ENCODE measurements around the gene HOXB2. TPM values are rescaled to one million over a fixed set of nuclear protein-coding genes. Genes with fewer than 3 reads are reported as not detected.

HOXB2 gene
- total RNA-seq, 1 donor from 2014 or later, result 2.9 TPM

DNA sequence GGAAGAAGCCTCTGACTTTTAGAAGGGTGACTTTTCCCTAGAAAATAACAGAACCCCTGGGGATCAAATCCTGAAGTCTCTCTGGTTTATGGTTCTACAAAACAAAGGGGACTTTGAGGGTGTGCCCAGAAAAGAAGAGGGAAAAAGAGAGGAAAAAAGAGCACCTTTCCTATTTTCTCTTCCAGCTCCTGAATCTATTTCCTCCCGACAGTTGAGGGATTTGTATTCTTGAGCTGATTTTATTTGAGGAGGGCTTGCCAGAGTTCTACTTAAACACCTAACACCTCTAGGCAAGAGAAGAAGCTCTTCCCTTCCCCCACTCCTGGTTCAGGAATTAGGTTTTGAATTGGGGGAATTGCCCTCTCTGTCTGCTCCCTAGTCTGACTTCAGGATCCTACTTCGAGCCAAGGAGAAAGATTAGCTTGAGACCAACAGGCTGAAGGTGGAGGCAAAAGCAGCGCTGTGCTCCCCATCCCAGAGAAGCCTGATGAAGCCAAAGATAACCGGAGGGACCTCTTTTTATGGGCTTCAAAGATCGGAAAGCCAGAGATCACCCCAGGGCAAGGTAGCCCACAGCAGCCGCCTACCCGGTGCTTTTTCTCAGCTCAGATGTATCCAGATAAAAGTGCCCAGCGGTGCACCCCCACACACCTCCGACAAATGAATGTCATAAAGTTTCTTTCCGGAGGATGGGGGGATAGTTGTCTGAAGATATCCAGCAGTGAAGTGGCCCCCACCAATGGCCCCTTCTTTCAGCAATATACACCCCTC, 44.3 kb upstream of the HOXB2 start:
- Mint-ChIP-seq H3K9me3 (no peaks in the 10 kb centered on the region), H3K4me3 (no peak overlapping the region), H3K36me3 (ENCODE audit: low read depth) (no peaks in the 10 kb centered on the region), H3K4me1 (peaks cover 52% of the 10 kb centered on the region), H3K27ac (no peak overlapping the region), H3K27me3 (peaks cover 80% of the 10 kb centered on the region)
- intact Hi-C loops (cut with micrococcal nuclease), result no loop called here
- TF ChIP-seq, protein P1, sequence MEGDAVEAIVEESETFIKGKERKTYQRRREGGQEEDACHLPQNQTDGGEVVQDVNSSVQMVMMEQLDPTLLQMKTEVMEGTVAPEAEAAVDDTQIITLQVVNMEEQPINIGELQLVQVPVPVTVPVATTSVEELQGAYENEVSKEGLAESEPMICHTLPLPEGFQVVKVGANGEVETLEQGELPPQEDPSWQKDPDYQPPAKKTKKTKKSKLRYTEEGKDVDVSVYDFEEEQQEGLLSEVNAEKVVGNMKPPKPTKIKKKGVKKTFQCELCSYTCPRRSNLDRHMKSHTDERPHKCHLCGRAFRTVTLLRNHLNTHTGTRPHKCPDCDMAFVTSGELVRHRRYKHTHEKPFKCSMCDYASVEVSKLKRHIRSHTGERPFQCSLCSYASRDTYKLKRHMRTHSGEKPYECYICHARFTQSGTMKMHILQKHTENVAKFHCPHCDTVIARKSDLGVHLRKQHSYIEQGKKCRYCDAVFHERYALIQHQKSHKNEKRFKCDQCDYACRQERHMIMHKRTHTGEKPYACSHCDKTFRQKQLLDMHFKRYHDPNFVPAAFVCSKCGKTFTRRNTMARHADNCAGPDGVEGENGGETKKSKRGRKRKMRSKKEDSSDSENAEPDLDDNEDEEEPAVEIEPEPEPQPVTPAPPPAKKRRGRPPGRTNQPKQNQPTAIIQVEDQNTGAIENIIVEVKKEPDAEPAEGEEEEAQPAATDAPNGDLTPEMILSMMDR (IDR thresholded peaks at IDR 0.05), result no peak
- CTCF ChIA-PET, result interaction anchor here (0.7 to 2.9 kb wide), 7 partner anchors 24 to 281 kb away, joined by 3 to 13 read pairs (median 3); no protein-coding TSS in a partner anchor
- no peak for ATAC-seq (ENCODE audit: low read depth)
- POLR2A ChIA-PET, result interaction anchor here (0.7 kb wide), 1 partner anchor 25 kb away, joined by 6 read pairs; no protein-coding TSS in a partner anchor
- no peak for DNase-seq

DNA sequence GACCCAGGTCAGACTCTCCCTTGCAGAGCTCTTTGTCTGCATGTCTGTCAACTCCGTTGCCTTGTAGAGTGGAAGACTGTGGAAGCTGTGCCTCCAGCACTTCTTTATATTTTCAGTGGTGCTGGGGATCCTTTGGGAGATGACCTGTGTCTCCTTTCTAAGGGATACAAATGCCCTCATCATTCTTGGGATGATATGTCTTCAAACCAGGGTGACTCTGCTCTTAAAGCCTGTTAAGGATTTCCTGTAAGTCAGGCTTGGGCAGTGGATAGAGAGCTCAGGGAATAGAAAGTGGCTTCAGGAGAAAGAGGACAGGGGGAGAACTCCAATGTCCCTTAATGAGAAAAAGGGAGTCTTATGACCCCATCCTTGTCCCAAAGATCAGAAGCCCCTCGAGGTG, 43.6 kb upstream of the HOXB2 start:
- intact Hi-C loops (cut with micrococcal nuclease), result no loop called here
- peaks cover 84% of the 10 kb centered on the region for H3K27me3 Mint-ChIP-seq
- H3K27ac Mint-ChIP-seq, result no peak overlapping the region
- H3K4me3 Mint-ChIP-seq, result no peak overlapping the region
- ChIA-PET CTCF (interaction anchor here (0.7 to 2.9 kb wide), 10 partner anchors 24 to 280 kb away, joined by 3 to 13 read pairs (median 3); no protein-coding TSS in a partner anchor), POLR2A (interaction anchor here (0.6 to 0.7 kb wide), 2 partner anchors 26 to 1136 kb away, joined by 4 to 6 read pairs; no protein-coding TSS in a partner anchor)
- no peak for DNase-seq
- H3K36me3 Mint-ChIP-seq (ENCODE audit: low read depth), result no peaks in the 10 kb centered on the region
- no peaks in the 10 kb centered on the region for H3K9me3 Mint-ChIP-seq
- no peak for ATAC-seq (ENCODE audit: low read depth)
- TF ChIP-seq, protein P1 (IDR thresholded peaks at IDR 0.05), result no peak
- H3K4me1 Mint-ChIP-seq, result peaks cover 49% of the 10 kb centered on the region

DNA sequence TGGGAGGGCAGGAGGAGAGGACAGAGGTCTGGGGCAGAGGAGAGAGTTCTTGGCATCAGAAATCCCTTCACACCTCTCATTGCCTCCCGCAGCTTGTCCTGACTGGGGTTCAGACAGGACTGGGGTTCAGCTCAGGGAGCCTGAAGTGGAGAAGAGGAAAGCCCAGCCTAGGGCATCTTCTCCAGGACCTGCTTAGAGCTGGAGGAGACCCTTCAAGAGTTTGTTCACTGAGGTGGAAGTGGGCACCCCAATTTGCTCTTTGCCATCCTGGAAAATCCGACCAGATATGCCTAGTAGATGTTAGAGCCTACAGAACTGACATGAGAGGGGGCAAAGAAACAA, 43.1 kb upstream of the HOXB2 start:
- TF ChIP-seq, protein P1 (IDR thresholded peaks at IDR 0.05), result no peak
- no peak for ATAC-seq (ENCODE audit: low read depth)
- Mint-ChIP-seq H3K36me3 (ENCODE audit: low read depth) (no peaks in the 10 kb centered on the region), H3K4me1 (peaks cover 44% of the 10 kb centered on the region), H3K27me3 (peaks cover 84% of the 10 kb centered on the region), H3K27ac (no peak overlapping the region), H3K4me3 (no peak overlapping the region), H3K9me3 (no peaks in the 10 kb centered on the region)
- ChIA-PET POLR2A (no interaction called here), CTCF (interaction anchor here (0.8 to 2.9 kb wide), 8 partner anchors 25 to 280 kb away, joined by 3 to 13 read pairs (median 3); no protein-coding TSS in a partner anchor)
- no peak for DNase-seq
- intact Hi-C loops (cut with micrococcal nuclease), result no loop called here

DNA sequence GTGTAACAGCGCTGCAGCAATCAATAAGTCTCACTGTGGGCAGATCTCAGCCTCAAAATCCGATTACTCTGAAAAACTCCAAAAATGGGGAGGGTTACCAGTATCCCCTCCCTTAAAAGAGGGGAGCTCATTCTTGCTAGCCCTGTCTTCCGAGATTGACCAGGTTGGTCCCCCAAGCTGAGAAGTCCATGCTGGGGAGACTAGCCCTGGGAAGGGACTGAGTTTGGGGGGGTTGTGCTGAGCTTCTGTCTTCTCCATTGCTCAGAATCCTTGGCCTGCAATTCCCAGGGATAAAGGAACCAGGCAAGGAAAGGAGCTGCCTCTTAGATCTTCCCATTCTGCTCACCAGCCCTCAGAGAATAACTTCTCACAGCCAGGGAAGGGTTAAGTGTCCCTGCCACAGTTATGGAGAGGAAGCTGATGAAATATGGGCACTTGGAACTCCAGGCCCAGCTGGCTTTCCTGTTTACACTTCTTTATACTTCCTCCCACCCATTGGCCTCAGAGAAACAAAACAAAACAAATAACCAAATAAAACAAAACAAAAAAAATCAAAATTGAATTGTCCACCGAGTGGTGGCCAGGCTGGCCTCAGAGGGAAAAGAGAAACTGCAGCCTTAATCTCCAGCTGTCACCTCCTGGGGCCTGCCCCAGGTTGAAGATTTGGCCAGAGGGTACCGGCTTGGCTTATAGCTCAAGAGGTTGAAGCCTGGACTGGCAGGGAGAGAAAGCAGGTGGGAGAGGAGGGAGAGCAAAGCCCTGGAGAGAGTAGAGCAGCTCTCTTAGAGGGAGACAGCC, 42.6 kb upstream of the HOXB2 start:
- TF ChIP-seq, protein P1 (IDR thresholded peaks at IDR 0.05), result no peak
- H3K27ac Mint-ChIP-seq, result no peak overlapping the region
- no peaks in the 10 kb centered on the region for H3K9me3 Mint-ChIP-seq
- H3K27me3 Mint-ChIP-seq, result peaks cover 86% of the 10 kb centered on the region
- DNase-seq, result no peak
- ChIA-PET POLR2A (no interaction called here), CTCF (interaction anchor here (0.8 to 2.9 kb wide), 8 partner anchors 25 to 279 kb away, joined by 3 to 13 read pairs (median 3); no protein-coding TSS in a partner anchor)
- H3K36me3 Mint-ChIP-seq (ENCODE audit: low read depth), result no peaks in the 10 kb centered on the region
- H3K4me1 Mint-ChIP-seq, result peaks cover 43% of the 10 kb centered on the region
- no peak for ATAC-seq (ENCODE audit: low read depth)
- intact Hi-C loops (cut with micrococcal nuclease), result no loop called here
- peak overlapping the region; percentile 28 for H3K4me3 Mint-ChIP-seq

Data from activated B cell treated with CpG ODN at 0.5 μM for 24 hours (primary cell).